ENCODE measurements around the gene NAA35. TPM values are rescaled to one million over a fixed set of nuclear protein-coding genes. Genes with fewer than 3 reads are reported as not detected.
"Not testable (repeated sequence)": the region's sequence is repeated elsewhere in the genome, so short reads cannot be mapped to it uniquely, and the experiment has no call there.

Gene NAA35
- total RNA-seq, 2 experiments from 2014 or later, result 19.4 to 19.8 TPM

- Histone ChIP-seq H3K4me3 (ENCODE audit: low read length) (no peak overlapping the region), H3K27me3 (ENCODE audit: control insufficient read depth in 1 of 2, insufficient read depth in 2 of 2, low read length in 2 of 2) (no peaks in the 10 kb centered on the region), H3K9me3 (ENCODE audit: control insufficient read depth in 1 of 2, insufficient read depth in 1 of 2, low read length in 2 of 2) (no peaks in the 10 kb centered on the region), H3K36me3 (ENCODE audit: insufficient read depth, low read length) (peaks cover 43% of the 10 kb centered on the region), H3K4me1 (ENCODE audit: insufficient read depth, low read length) (no peaks in the 10 kb centered on the region), H3K27ac (ENCODE audit: low read depth in 1 of 2, low read length in 2 of 2) (no peak overlapping the region)
- Mint-ChIP-seq H3K9me3 (no peaks in the 10 kb centered on the region), H3K36me3 (ENCODE audit: low read depth) (peaks cover 90% of the 10 kb centered on the region), H3K27ac (no peak overlapping the region), H3K27me3 (no peaks in the 10 kb centered on the region), H3K4me1 (ENCODE audit: low read depth) (no peaks in the 10 kb centered on the region), H3K4me3 (no peak overlapping the region)
- DNase-seq (no peak), ATAC-seq (ENCODE audit: poor library complexity) (no peak)
- intact Hi-C loops (cut with DNase I, micrococcal nuclease), result loop anchor here in 1 of 2 experiments (2.0 kb wide), 1 partner anchor 21 kb away; no protein-coding TSS in a partner anchor
- no peak for TF ChIP-seq CTCF (IDR thresholded peaks at IDR 0.05)
- ChIA-PET CTCF (no interaction called here), POLR2A (no interaction called here)
These were observed 30.8 kb downstream of the NAA35 start for GRCh38 chr9:85971731-85972130.

- DNase-seq, result no peak
- no peaks in the 10 kb centered on the region for H3K27me3 Mint-ChIP-seq
- intact Hi-C loops (cut with DNase I, micrococcal nuclease), result no loop called here
- H3K4me1 Mint-ChIP-seq (ENCODE audit: low read depth), result no peaks in the 10 kb centered on the region
- no peak overlapping the region for H3K4me3 ChIP-seq (ENCODE audit: low read length)
- peaks cover 54% of the 10 kb centered on the region for H3K36me3 ChIP-seq (ENCODE audit: insufficient read depth, low read length)
- no peak for ATAC-seq (ENCODE audit: poor library complexity)
- no peak overlapping the region for H3K4me3 Mint-ChIP-seq
- H3K9me3 Mint-ChIP-seq, result no peaks in the 10 kb centered on the region
- peaks cover 86% of the 10 kb centered on the region for H3K36me3 Mint-ChIP-seq (ENCODE audit: low read depth)
- H3K27ac ChIP-seq (ENCODE audit: low read depth in 1 of 2, low read length in 2 of 2), result no peak overlapping the region
- no peak overlapping the region for H3K27ac Mint-ChIP-seq
- ChIA-PET POLR2A (no interaction called here), CTCF (no interaction called here)
- no peak for TF ChIP-seq CTCF (IDR thresholded peaks at IDR 0.05)
- H3K9me3 ChIP-seq (ENCODE audit: control insufficient read depth in 1 of 2, insufficient read depth in 1 of 2, low read length in 2 of 2), result no peaks in the 10 kb centered on the region
- H3K4me1 ChIP-seq (ENCODE audit: insufficient read depth, low read length), result no peaks in the 10 kb centered on the region
- no peaks in the 10 kb centered on the region for H3K27me3 ChIP-seq (ENCODE audit: control insufficient read depth in 1 of 2, insufficient read depth in 2 of 2, low read length in 2 of 2)
These were observed 32.3 kb downstream of the NAA35 start for GRCh38 chr9:85973238-85973637.

GRCh38 chr9:85974055-85974547 lies 33.2 kb downstream of the NAA35 start:
- POLR2A ChIA-PET; CTCF ChIA-PET; H3K27ac Mint-ChIP-seq; H3K4me1 ChIP-seq (ENCODE audit: insufficient read depth, low read length); ATAC-seq (ENCODE audit: poor library complexity); H3K9me3 ChIP-seq (ENCODE audit: control insufficient read depth in 1 of 2, insufficient read depth in 1 of 2, low read length in 2 of 2); H3K27me3 ChIP-seq (ENCODE audit: control insufficient read depth in 1 of 2, insufficient read depth in 2 of 2, low read length in 2 of 2); H3K9me3 Mint-ChIP-seq; H3K4me3 Mint-ChIP-seq; DNase-seq; H3K27ac ChIP-seq (ENCODE audit: low read depth in 1 of 2, low read length in 2 of 2); H3K27me3 Mint-ChIP-seq; H3K4me3 ChIP-seq (ENCODE audit: low read length); intact Hi-C loops (cut with DNase I, micrococcal nuclease); H3K4me1 Mint-ChIP-seq (ENCODE audit: low read depth): not testable (repeated sequence)
- peaks cover 62% of the 10 kb centered on the region for H3K36me3 ChIP-seq (ENCODE audit: insufficient read depth, low read length)
- peaks cover 86% of the 10 kb centered on the region for H3K36me3 Mint-ChIP-seq (ENCODE audit: low read depth)

GRCh38 chr9:85978496-85978895 lies 37.5 kb downstream of the NAA35 start:
- intact Hi-C loops (cut with DNase I, micrococcal nuclease), result no loop called here
- Mint-ChIP-seq H3K27ac (no peak overlapping the region), H3K36me3 (ENCODE audit: low read depth) (peaks cover 91% of the 10 kb centered on the region), H3K4me3 (no peak overlapping the region), H3K4me1 (ENCODE audit: low read depth) (no peaks in the 10 kb centered on the region), H3K27me3 (no peaks in the 10 kb centered on the region), H3K9me3 (no peaks in the 10 kb centered on the region)
- Histone ChIP-seq H3K27me3 (ENCODE audit: control insufficient read depth in 1 of 2, insufficient read depth in 2 of 2, low read length in 2 of 2) (no peaks in the 10 kb centered on the region), H3K9me3 (ENCODE audit: control insufficient read depth in 1 of 2, insufficient read depth in 1 of 2, low read length in 2 of 2) (no peaks in the 10 kb centered on the region), H3K4me1 (ENCODE audit: insufficient read depth, low read length) (no peaks in the 10 kb centered on the region), H3K4me3 (ENCODE audit: low read length) (no peak overlapping the region), H3K27ac (ENCODE audit: low read depth in 1 of 2, low read length in 2 of 2) (no peak overlapping the region), H3K36me3 (ENCODE audit: insufficient read depth, low read length) (peaks cover 72% of the 10 kb centered on the region)
- ATAC-seq (ENCODE audit: poor library complexity) (no peak), DNase-seq (no peak)
- ChIA-PET POLR2A (no interaction called here), CTCF (no interaction called here)
- TF ChIP-seq CTCF (IDR thresholded peaks at IDR 0.05), result no peak
